ENCODE measurements around the gene IFFO2.

Gene IFFO2

DNA sequence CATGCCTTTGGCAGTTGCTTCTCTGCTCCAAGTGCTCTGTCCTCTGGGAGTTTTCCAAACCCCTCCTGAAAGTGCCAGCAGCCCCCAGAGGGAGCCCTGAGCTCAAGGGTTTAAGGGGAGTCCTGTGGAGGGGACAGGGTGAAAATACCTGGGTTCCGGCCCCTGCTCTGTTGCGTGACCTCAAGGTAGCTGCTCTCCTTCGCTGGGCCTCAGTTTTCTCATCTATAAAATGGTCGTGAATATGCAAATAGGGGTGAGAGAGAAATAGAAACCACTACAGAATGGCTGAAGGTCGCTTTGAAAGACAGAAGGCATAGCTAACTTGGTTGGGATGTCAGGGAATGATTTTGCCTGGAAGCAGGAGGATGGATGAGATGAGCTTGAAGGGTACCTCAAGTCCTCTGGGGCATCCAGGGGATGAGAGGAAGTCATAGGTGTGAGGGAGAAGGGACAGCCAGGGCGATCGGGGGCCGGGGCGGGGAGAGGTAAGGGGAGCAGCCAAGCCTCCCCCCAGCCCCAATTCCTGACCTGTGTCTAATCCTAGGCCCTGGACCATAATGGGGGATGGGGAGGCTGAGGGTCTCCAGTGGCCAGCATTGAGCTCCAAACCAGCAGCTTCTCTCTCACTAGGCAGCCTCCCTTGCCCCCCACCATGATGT is 12.4 kb downstream of the IFFO2 start:
- no peak for DNase-seq (ENCODE audit: low read depth)
- TF ChIP-seq, protein P1, sequence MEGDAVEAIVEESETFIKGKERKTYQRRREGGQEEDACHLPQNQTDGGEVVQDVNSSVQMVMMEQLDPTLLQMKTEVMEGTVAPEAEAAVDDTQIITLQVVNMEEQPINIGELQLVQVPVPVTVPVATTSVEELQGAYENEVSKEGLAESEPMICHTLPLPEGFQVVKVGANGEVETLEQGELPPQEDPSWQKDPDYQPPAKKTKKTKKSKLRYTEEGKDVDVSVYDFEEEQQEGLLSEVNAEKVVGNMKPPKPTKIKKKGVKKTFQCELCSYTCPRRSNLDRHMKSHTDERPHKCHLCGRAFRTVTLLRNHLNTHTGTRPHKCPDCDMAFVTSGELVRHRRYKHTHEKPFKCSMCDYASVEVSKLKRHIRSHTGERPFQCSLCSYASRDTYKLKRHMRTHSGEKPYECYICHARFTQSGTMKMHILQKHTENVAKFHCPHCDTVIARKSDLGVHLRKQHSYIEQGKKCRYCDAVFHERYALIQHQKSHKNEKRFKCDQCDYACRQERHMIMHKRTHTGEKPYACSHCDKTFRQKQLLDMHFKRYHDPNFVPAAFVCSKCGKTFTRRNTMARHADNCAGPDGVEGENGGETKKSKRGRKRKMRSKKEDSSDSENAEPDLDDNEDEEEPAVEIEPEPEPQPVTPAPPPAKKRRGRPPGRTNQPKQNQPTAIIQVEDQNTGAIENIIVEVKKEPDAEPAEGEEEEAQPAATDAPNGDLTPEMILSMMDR (IDR thresholded peaks at IDR 0.05; ENCODE audit: control insufficient read depth, insufficient read depth, low read depth, low read length, missing control alignments) = no peak

DNA sequence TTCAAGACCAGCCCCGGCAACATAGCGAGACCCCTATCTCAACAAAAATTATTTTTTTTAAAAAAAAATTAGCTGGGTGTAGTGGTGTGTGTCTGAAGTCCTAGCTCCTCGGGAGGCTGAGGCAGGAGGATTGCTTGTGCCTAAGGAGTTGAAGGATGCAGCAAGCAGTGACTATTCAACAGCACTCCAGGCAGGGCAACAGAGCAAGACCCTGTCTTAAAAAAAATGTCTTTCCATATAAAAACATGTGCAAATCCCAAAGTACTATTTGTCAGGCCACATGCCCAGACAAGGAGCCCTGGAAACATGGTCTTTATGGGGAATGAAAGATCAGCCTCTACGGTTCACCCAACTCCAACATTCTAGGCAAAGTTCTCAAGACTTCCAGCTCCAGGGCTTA is 13.3 kb downstream of the IFFO2 start:
- no peak for DNase-seq (ENCODE audit: low read depth)

More for the DNA sequence above, 12.4 kb downstream of the IFFO2 start:
- no peak overlapping the region for H3K4me3 ChIP-seq (ENCODE audit: control insufficient read depth, low read depth, low read length)

DNA sequence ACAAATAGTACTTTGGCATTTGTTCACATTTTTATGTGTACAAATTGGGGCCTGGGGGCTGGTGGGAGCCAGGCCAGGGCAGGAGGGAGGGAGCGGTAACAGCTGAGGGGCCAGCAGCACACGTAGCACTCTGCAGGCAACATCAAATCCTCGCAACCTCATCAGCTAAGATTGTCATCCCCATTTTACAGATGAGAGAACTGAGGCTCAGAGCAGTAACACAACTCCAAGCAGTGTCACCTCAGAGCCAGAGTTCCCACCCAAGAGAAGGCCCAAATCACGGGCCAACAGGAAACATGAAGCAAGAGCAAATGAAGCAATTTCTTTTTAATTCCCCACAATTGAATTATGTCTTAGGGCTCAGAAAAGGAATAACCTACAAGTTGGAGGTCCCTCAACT is 14.1 kb downstream of the IFFO2 start:
- H3K4me3 ChIP-seq (ENCODE audit: control insufficient read depth, low read depth, low read length) = no peak overlapping the region
- no peak for DNase-seq (ENCODE audit: low read depth)
- TF ChIP-seq, protein P1 (IDR thresholded peaks at IDR 0.05; ENCODE audit: control insufficient read depth, insufficient read depth, low read depth, low read length, missing control alignments) = no peak

More for the DNA sequence above, 13.3 kb downstream of the IFFO2 start:
- TF ChIP-seq, protein P1 (IDR thresholded peaks at IDR 0.05; ENCODE audit: control insufficient read depth, insufficient read depth, low read depth, low read length, missing control alignments) = no peak
- no peak overlapping the region for H3K4me3 ChIP-seq (ENCODE audit: control insufficient read depth, low read depth, low read length)

DNA sequence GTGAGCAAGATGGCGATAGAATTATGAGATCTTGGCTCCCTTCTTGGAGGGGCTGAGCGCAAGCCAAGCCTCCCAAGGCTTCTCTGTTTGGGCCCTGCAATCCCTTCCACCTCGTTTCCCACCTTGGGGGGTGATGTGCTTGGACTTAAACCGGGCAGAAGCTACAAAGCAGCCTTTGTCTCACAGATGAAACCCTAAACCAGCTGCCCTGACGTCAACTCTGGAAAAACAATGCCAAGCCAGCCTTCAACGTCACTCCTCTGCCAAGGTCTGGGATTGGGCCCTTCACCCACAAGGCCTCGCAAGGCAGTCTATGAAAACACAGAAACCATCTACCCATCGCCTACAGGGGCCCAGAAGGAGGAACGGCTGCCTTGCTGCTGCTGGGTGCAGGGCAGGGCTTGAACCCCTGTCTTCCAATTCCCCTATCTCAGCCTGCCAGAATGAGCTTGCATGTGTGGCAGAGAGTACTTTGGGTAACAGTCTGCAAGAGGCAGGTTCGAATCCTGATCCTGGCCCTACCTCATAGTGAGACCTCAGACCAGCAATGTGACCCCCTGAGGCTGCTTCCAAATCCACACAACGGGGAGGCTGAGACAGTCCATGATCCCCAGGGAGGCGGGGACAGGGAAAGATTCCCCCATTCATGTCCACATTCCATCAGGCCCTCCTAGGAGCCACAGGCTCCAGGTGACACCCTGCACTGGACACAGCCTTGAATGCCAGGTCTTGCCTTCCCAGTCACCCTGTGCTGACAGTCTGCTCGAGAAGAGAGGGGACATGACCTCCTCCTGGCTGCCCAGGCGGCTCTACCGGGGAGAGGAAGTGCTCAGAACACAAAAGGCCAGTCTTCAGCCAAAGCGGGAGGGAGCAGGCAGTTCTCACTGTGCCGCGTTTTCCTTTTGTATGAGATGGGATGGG is 15.0 kb downstream of the IFFO2 start:
- DNase-seq (ENCODE audit: low read depth) = no peak

DNA sequence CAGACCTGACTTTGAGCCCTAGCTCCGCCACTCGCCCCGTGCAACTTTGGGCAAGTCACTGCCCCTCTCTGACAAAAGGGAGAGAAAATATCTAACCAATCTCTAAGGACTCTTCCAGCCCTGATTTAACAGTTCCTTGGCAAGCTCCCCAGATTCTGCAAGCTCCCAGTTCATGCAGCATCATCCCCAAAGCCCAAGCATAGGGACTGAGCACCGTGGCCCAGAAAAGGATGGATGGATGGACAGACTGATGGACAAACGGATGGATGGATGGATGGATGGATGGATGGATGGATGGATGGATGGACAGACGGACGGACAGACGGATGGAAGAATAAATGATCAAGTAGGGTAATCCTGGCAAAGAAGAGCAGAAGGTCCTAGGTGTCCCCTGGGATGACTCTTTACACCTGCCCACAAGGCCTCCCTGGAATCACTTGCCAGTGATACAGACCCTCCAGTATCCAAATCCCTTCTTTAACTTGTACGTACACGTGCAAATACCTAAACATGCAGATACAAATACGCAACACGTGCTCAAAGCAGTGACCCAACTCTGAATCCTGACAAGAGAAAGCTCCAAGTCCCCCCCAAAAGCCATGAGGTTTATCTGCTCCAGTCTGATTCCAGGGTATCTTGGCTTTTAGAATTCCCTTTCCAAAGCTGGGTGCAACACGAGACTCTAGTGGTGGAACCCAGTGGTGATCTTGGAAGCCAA is 16.0 kb downstream of the IFFO2 start:
- H3K4me3 ChIP-seq (ENCODE audit: control insufficient read depth, low read depth, low read length) = no peak overlapping the region
- no peak for DNase-seq (ENCODE audit: low read depth)
- TF ChIP-seq, protein P1 (IDR thresholded peaks at IDR 0.05; ENCODE audit: control insufficient read depth, insufficient read depth, low read depth, low read length, missing control alignments) = no peak

More for the DNA sequence above, 15.0 kb downstream of the IFFO2 start:
- H3K4me3 ChIP-seq (ENCODE audit: control insufficient read depth, low read depth, low read length) = no peak overlapping the region
- TF ChIP-seq, protein P1 (IDR thresholded peaks at IDR 0.05; ENCODE audit: control insufficient read depth, insufficient read depth, low read depth, low read length, missing control alignments) = no peak
